ENCODE measurements around the gene SYT6. TPM values are rescaled to one million over a fixed set of nuclear protein-coding genes. Genes with fewer than 3 reads are reported as not detected.

SYT6 gene
- total RNA-seq, 1 experiment from 2014 or later, result 77.2 TPM

- H3K27me3 Mint-ChIP-seq (ENCODE audit: low read depth), result no peaks in the 10 kb centered on the region; the same call in 1 of the 2 replicates
- H3K27me3 ChIP-seq (ENCODE audit: insufficient read depth, low read length), result no peaks in the 10 kb centered on the region; the same call in 1 of the 2 replicates
- no peak overlapping the region for H4K5ac ChIP-seq (ENCODE audit: insufficient read length, low read depth, low read length)
- peaks cover 15% of the 10 kb centered on the region; the same call in 1 of the 2 replicates for H3K4me1 ChIP-seq (ENCODE audit: insufficient read depth, low read length)
- no peak overlapping the region for H2AK5ac ChIP-seq (ENCODE audit: insufficient read length, low read length)
- H3K79me2 ChIP-seq (ENCODE audit: insufficient read depth, low read length), result no peaks in the 10 kb centered on the region
- no peak overlapping the region for H4K91ac ChIP-seq (ENCODE audit: insufficient read length, low read depth, low read length)
- peaks cover 48 to 69% of the 10 kb centered on the region in 2 experiments for H3K4me1 Mint-ChIP-seq
- no peak overlapping the region for H2BK5ac ChIP-seq (ENCODE audit: insufficient read length, low read length)
- no peak overlapping the region for H2BK20ac ChIP-seq (ENCODE audit: low read depth, low read length, poor library complexity, severe bottlenecking)
- H3K18ac ChIP-seq (ENCODE audit: insufficient read length, low read depth, low read length), result no peak overlapping the region
- no peak overlapping the region for H3T11ph ChIP-seq (ENCODE audit: low read length)
- H2BK15ac ChIP-seq (ENCODE audit: low read depth, low read length), result no peak overlapping the region
- H3K4me2 ChIP-seq (ENCODE audit: insufficient read depth, insufficient read length, low read length), result no peak overlapping the region
- no peak overlapping the region for H3K23ac ChIP-seq (ENCODE audit: insufficient read length, low read depth, low read length)
- H3K4me3 Mint-ChIP-seq, result no peak overlapping the region
- no peak overlapping the region for H3K56ac ChIP-seq (ENCODE audit: insufficient read length, low read depth, low read length)
- no CpG with 5 or more reads among the region's 2 CpGs for WGBS (ENCODE audit: extremely low coverage, insufficient read length, low lambda C conversion rate)
- H4K8ac ChIP-seq (replicated peaks; ENCODE audit: insufficient read length, low read depth, low read length), result no peak overlapping the region
- TF ChIP-seq CTCF (conservative IDR thresholded peaks at IDR 0.05), result no peak
- peaks cover 17 to 33% (median 30%) of the 10 kb centered on the region in 3 experiments for H3K36me3 Mint-ChIP-seq (ENCODE audit: insufficient read depth in 1 of 3, low read depth in 3 of 3)
- H2BK12ac ChIP-seq (ENCODE audit: insufficient read length, low read depth, low read length), result no peak overlapping the region
- peaks cover 7% of the 10 kb centered on the region in 2 experiments; a peak in 4 of 5 replicates for H3K9me3 Mint-ChIP-seq
- H3K27ac Mint-ChIP-seq, result peak overlapping the region in 1 of 3 experiments; percentile 60; a peak in 2 of 7 replicates
- no peaks in the 10 kb centered on the region for H4K20me1 ChIP-seq (ENCODE audit: control insufficient read depth, insufficient read depth, insufficient read length)
- no peak overlapping the region for H3K27ac ChIP-seq (ENCODE audit: insufficient read length, low read depth, low read length)
- H3K9ac ChIP-seq (ENCODE audit: extremely low read depth, insufficient read length, low read length), result no peak overlapping the region
- H3K14ac ChIP-seq (ENCODE audit: insufficient read depth, low read length), result no peak overlapping the region
- H3K9me3 ChIP-seq (ENCODE audit: control insufficient read depth, low read depth, low read length), result no peaks in the 10 kb centered on the region
- no peaks in the 10 kb centered on the region for H3K23me2 ChIP-seq (ENCODE audit: insufficient read length, low read depth, low read length, poor library complexity, severe bottlenecking)
- no peak for DNase-seq
- H3K79me1 ChIP-seq (ENCODE audit: insufficient read depth, low read depth, low read length, poor library complexity, severe bottlenecking), result no peaks in the 10 kb centered on the region
- no peak overlapping the region for H3K4ac ChIP-seq (ENCODE audit: low read depth, low read length)
- H2AFZ ChIP-seq (ENCODE audit: low read length), result no peak overlapping the region
- H2BK120ac ChIP-seq (ENCODE audit: low read depth, low read length, poor library complexity, severe bottlenecking), result no peak overlapping the region
Measured at GRCh38 chr1:114082304-114082630, 71.4 kb downstream of the SYT6 start.
